ENCODE results near the gene EMID1.

Gene EMID1

GRCh38 chr22:29172216-29172615, 33.5 kb upstream of the EMID1 start:
- Histone ChIP-seq H3K4me3 (ENCODE audit: low read depth, low read length) (no peak overlapping the region), H3K27ac (no peak overlapping the region), H3K27me3 (replicated peaks) (no peaks in the 10 kb centered on the region), H3K36me3 (replicated peaks) (no peaks in the 10 kb centered on the region)
- in situ Hi-C loops (cut with HindIII; ENCODE audit: low pct_ligation_motif_present, low sequenced_read_pairs) = no loop called here
- DNase-seq = no peak
- no peak for TF ChIP-seq CTCF (IDR thresholded peaks at IDR 0.05; ENCODE audit: low read depth, low read length, missing control alignments)

GRCh38 chr22:29175312-29175835, 30.3 kb upstream of the EMID1 start:
- no peak for DNase-seq
- no peaks in the 10 kb centered on the region for H3K27me3 ChIP-seq (replicated peaks)
- in situ Hi-C loops (cut with HindIII; ENCODE audit: low pct_ligation_motif_present, low sequenced_read_pairs) = no loop called here
- no peak overlapping the region for H3K4me3 ChIP-seq (ENCODE audit: low read depth, low read length)
- H3K36me3 ChIP-seq (replicated peaks) = no peaks in the 10 kb centered on the region
- no peak overlapping the region for H3K27ac ChIP-seq
- TF ChIP-seq CTCF (IDR thresholded peaks at IDR 0.05; ENCODE audit: low read depth, low read length, missing control alignments) = no peak

GRCh38 chr22:29183971-29184848, 21.5 kb upstream of the EMID1 start:
- in situ Hi-C loops (cut with HindIII; ENCODE audit: low pct_ligation_motif_present, low sequenced_read_pairs) = no loop called here
- DNase-seq = no peak
- Histone ChIP-seq H3K4me3 (ENCODE audit: low read depth, low read length) (no peak overlapping the region), H3K36me3 (replicated peaks) (no peaks in the 10 kb centered on the region), H3K27ac (no peak overlapping the region), H3K27me3 (replicated peaks) (no peaks in the 10 kb centered on the region)
- no peak for TF ChIP-seq CTCF (IDR thresholded peaks at IDR 0.05; ENCODE audit: low read depth, low read length, missing control alignments)

- no peak overlapping the region for H3K27ac ChIP-seq
- no peak for DNase-seq
- in situ Hi-C loops (cut with HindIII; ENCODE audit: low pct_ligation_motif_present, low sequenced_read_pairs) = no loop called here
Measured at GRCh38 chr22:29184849-29185490, 20.7 kb upstream of the EMID1 start.

DNA sequence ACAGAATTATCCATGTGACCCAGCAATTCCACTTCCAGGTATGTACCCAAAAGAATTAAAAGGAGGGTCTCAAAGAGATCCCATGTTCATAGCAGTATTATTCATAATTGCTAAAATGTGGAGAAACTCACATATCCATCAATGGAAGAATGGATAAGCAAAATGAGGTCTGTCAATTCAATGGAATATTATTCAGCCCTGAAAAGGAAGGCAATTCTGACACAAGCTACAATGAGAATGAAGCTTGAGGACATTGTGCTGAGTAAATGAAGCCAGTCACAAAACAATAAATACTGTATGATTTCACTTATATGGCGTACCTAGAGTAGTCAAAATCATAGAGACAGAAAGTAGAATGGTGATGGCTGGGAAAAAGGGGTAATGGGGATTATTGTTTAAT, 19.4 kb upstream of the EMID1 start:
- Histone ChIP-seq H3K36me3 (replicated peaks) (no peaks in the 10 kb centered on the region), H3K27me3 (replicated peaks) (no peaks in the 10 kb centered on the region), H3K27ac (no peak overlapping the region), H3K4me3 (ENCODE audit: low read depth, low read length) (no peak overlapping the region)
- in situ Hi-C loops (cut with HindIII; ENCODE audit: low pct_ligation_motif_present, low sequenced_read_pairs) = no loop called here
- no peak for DNase-seq
- TF ChIP-seq CTCF (IDR thresholded peaks at IDR 0.05; ENCODE audit: low read depth, low read length, missing control alignments) = no peak

More at GRCh38 chr22:29184849-29185490, 20.7 kb upstream of the EMID1 start:
- H3K36me3 ChIP-seq (replicated peaks) = no peaks in the 10 kb centered on the region
- no peak for TF ChIP-seq CTCF (IDR thresholded peaks at IDR 0.05; ENCODE audit: low read depth, low read length, missing control alignments)
- H3K4me3 ChIP-seq (ENCODE audit: low read depth, low read length) = no peak overlapping the region
- H3K27me3 ChIP-seq (replicated peaks) = no peaks in the 10 kb centered on the region

Data from brain microvascular endothelial cell (primary cell).